ENCODE data around the gene SCYGR8.

The SCYGR8 gene

GRCh38 chr2:227706859-227707258 is 38.8 kb upstream of the SCYGR8 start:
- Histone ChIP-seq H3K27me3 (no peaks in the 10 kb centered on the region), H3K9me3 (no peaks in the 10 kb centered on the region), H3K27ac (no peak overlapping the region), H3K4me1 (no peaks in the 10 kb centered on the region), H3K36me3 (no peaks in the 10 kb centered on the region), H3K4me3 (no peak overlapping the region)
- DNase-seq = no peak
- no peak for TF ChIP-seq CTCF (IDR thresholded peaks at IDR 0.05)
- intact Hi-C loops (cut with DNase I; ENCODE audit: low total_unique reads) = no loop called here

GRCh38 chr2:227707390-227707789 is 38.3 kb upstream of the SCYGR8 start:
- Histone ChIP-seq H3K36me3 (no peaks in the 10 kb centered on the region), H3K4me3 (no peak overlapping the region), H3K27me3 (no peaks in the 10 kb centered on the region), H3K27ac (no peak overlapping the region), H3K4me1 (no peaks in the 10 kb centered on the region), H3K9me3 (no peaks in the 10 kb centered on the region)
- TF ChIP-seq CTCF (IDR thresholded peaks at IDR 0.05) = no peak
- intact Hi-C loops (cut with DNase I; ENCODE audit: low total_unique reads) = no loop called here
- no peak for DNase-seq

- H3K9me3 ChIP-seq = no peaks in the 10 kb centered on the region
- no peak overlapping the region for H3K27ac ChIP-seq
- no peak for DNase-seq
- no peak for TF ChIP-seq CTCF (IDR thresholded peaks at IDR 0.05)
- peaks cover 0 to 16% (median 0%) of the 10 kb centered on the region in 4 donors for H3K4me1 ChIP-seq
- intact Hi-C loops (cut with DNase I; ENCODE audit: low total_unique reads) = loop anchor here (5.0 kb wide), 1 partner anchor 674 kb away; no protein-coding TSS in a partner anchor
- no peaks in the 10 kb centered on the region for H3K27me3 ChIP-seq
- H3K4me3 ChIP-seq = no peak overlapping the region
- no peaks in the 10 kb centered on the region for H3K36me3 ChIP-seq
Observed at GRCh38 chr2:227710986-227711385, 34.7 kb upstream of the SCYGR8 start.

- no peak for TF ChIP-seq CTCF (IDR thresholded peaks at IDR 0.05)
Observed at GRCh38 chr2:227713291-227713690, 32.4 kb upstream of the SCYGR8 start.

GRCh38 chr2:227716501-227716900 is 29.2 kb upstream of the SCYGR8 start:
- Histone ChIP-seq H3K9me3 (no peaks in the 10 kb centered on the region), H3K4me3 (no peak overlapping the region), H3K4me1 (peaks cover 0 to 35% (median 6%) of the 10 kb centered on the region in 4 donors), H3K27me3 (no peaks in the 10 kb centered on the region), H3K36me3 (no peaks in the 10 kb centered on the region), H3K27ac (peak overlapping the region in 1 of 2 donors; percentile 16)
- intact Hi-C loops (cut with DNase I; ENCODE audit: low total_unique reads) = no loop called here
- TF ChIP-seq CTCF (IDR thresholded peaks at IDR 0.05) = no peak
- DNase-seq = no peak

More at GRCh38 chr2:227713291-227713690, 32.4 kb upstream of the SCYGR8 start:
- Histone ChIP-seq H3K36me3 (no peaks in the 10 kb centered on the region), H3K9me3 (no peaks in the 10 kb centered on the region), H3K27me3 (no peaks in the 10 kb centered on the region), H3K4me1 (peaks cover 0 to 26% (median 4%) of the 10 kb centered on the region in 4 donors), H3K4me3 (no peak overlapping the region), H3K27ac (no peak overlapping the region)
- intact Hi-C loops (cut with DNase I; ENCODE audit: low total_unique reads) = loop anchor here (5.0 kb wide), 1 partner anchor 676 kb away; no protein-coding TSS in a partner anchor
- no peak for DNase-seq

Measured in tibial artery (tissue), 4 donors.